Transverse colon (tissue), 4 donors: ENCODE data around the gene OVCH2. TPM values are rescaled to one million over a fixed set of nuclear protein-coding genes. Genes with fewer than 3 reads are reported as not detected.

Experiments
- DNase-seq: peaks from one replicate; pipeline ENCODE4 v3.0.0-alpha.2; 2019
- H3K27ac ChIP-seq, 4 donors: fragments of 200-600 bp; sonication (generic); 2 replicates each; pipeline ENCODE4 v1.5.1; 2016 to 2018; ENCODE audit warnings: inconsistent platforms in 4 of 4
- H3K27me3 ChIP-seq: fragments of 200-600 bp; sonication (generic); 2 replicates; pipeline ENCODE4 v1.5.1; 2017; ENCODE audit warnings: inconsistent platforms
- H3K36me3 ChIP-seq, 4 donors: fragments of 200-600 bp; sonication (generic); 2 replicates each; pipeline ENCODE4 v1.5.1; 2017 to 2019; ENCODE audit warnings: inconsistent platforms in 4 of 4
- H3K4me1 ChIP-seq, 4 donors: fragments of 200-600 bp; sonication (generic); 2 replicates each; pipeline ENCODE4 v1.5.1; 2017 to 2020; ENCODE audit warnings: inconsistent platforms in 4 of 4
- H3K4me3 ChIP-seq, 4 donors: fragments of 200-600 bp; sonication (generic); 1 replicate in 1 of 4; 2 replicates in 3 of 4; pipeline versions ENCODE4 v1.5.1 to v1.6.1; 2017 to 2019; ENCODE audit warnings: inconsistent platforms in 4 of 4
- H3K9me3 ChIP-seq, 2 donors: fragments of 200-600 bp; sonication (generic); 2 replicates each; pipeline ENCODE4 v1.5.1; 2017 to 2019; ENCODE audit warnings: inconsistent platforms in 2 of 2
- EP300 ChIP-seq: sonication (generic); formaldehyde crosslinking; IDR thresholded peaks from one replicate; pipeline ENCODE4 v1.6.1; 2017; ENCODE audit warnings: antibody characterized with exemption, low read depth
- POLR2A ChIP-seq: fragments of 450-650 bp; IDR thresholded peaks from one replicate; pipeline ENCODE4 v1.6.1; 2016; ENCODE audit warnings: antibody characterized with exemption, mild to moderate bottlenecking, moderate library complexity
- POLR2AphosphoS5 ChIP-seq, 3 donors: sonication (generic); formaldehyde crosslinking; IDR thresholded peaks; one replicate each; pipeline ENCODE4 v1.6.1; 2016; ENCODE audit warnings: antibody characterized with exemption in 3 of 3
- WGBS, 2 donors: methylation state at CpG; one replicate each; pipeline ENCODE4 v1.1.5; 2018; ENCODE audit warnings: low coverage in 1 of 2; 5-methylcytosine and 5-hydroxymethylcytosine counted together
- in situ Hi-C, 4 donors: fragments of 200-750 bp; cut with MboI; loops; one replicate each; pipeline versions ENCODE4 v1.15.0 to v1.15.1; 2017; ENCODE audit warnings: low sequenced_read_pairs in 3 of 4, low pct_ligation_motif_present in 1 of 4, low pct_unique_long_range_greater_than_20kb in 1 of 4
- intact Hi-C: fragments of 100-400 bp; cut with DNase I; formaldehyde crosslinking; loops from one replicate; pipeline ENCODE4 v1.15.1; 2023; ENCODE audit warnings: low total_unique reads
- total RNA-seq, 4 donors: library from RNA; depleted of rRNA; stranded (reverse); fragments of >200 nt; gene quantifications; one replicate each; pipeline ENCODE4 v1.1.0, GENCODE V29; 2016
- TF ChIP-seq, protein P1 (sequence below), 5 experiments: fragments of 200-600 bp in 3 of 5; fragments of 450-650 bp in 2 of 5; sonication (generic) in 3 of 5; IDR thresholded peaks; 1 replicate in 2 of 5; 2 replicates in 3 of 5; pipeline ENCODE4 v1.5.1; 2016 to 2017; ENCODE audit warnings: antibody characterized with exemption in 5 of 5, inconsistent platforms in 3 of 5, mild to moderate bottlenecking in 2 of 5, moderate library complexity in 1 of 5

OVCH2 gene
- total RNA-seq, 4 donors from 2014 or later = not detected

DNA sequence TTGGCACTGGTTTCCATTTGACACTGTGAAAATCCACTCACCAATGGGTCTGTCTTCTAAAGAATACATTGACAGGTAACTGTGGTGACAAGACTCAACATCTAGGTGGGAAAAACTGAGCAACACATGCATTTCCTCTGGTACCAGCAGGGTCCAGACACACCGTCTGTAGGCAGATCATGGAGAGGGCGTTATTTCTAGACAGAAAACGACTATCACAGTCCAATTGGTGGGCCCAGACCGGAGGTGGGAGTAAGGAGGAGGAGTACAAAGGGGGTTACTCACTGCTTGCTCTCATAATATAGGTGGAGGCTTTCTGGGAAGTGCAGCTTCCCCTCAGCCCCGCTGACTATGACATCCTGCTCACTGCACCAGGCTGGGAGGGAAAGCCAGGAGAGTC, 9.9 kb downstream of the OVCH2 start:
- Histone ChIP-seq H3K9me3 (no peaks in the 10 kb centered on the region), H3K36me3 (no peaks in the 10 kb centered on the region), H3K27me3 (peaks cover 25% of the 10 kb centered on the region), H3K4me1 (no peaks in the 10 kb centered on the region), H3K27ac (no peak overlapping the region), H3K4me3 (no peak overlapping the region)
- DNase-seq = no peak
- 77% methylated on average over 5 of the region's 5 CpGs; no CpG with 5 or more reads in 1 of the 2 donors for WGBS, 2 donors
- no peak for TF ChIP-seq POLR2AphosphoS5 (IDR thresholded peaks at IDR 0.05)
- no peak for TF ChIP-seq EP300
- in situ Hi-C loops = loop anchor here (10.0 to 25.0 kb wide), 3 partner anchors 584 to 609 kb away; partner anchors contain the start of gene RBMXL2 (in 1 of the 4)
- intact Hi-C loops = no loop called here

DNA sequence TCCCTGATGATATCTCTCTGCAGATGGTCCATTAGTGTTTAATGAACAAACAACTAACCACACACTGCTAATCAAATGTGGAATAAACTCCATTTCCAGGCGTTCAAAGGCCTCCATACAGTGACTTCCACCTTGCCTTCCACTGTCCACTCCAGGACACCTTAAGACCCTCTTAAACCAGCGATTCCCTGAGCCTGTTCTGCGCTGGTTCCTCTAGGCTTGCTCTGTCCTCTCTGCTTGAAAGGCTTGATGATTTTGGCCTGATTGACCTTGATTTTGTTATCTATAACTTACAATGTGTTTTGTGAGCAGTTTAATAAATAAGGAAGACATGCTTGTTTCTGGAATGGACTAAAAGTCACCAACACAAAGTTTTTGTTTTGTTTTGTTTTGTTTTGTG, 12.0 kb downstream of the OVCH2 start:
- in situ Hi-C loops = loop anchor here (10.0 to 25.0 kb wide), 3 partner anchors 582 to 607 kb away; partner anchors contain the start of gene RBMXL2 (in 1 of the 4)
- DNase-seq = no peak
- H3K4me3 ChIP-seq = no peak overlapping the region
- H3K4me1 ChIP-seq = no peaks in the 10 kb centered on the region
- no peak for TF ChIP-seq POLR2AphosphoS5 (IDR thresholded peaks at IDR 0.05)
- TF ChIP-seq POLR2A = no peak
- TF ChIP-seq, protein P1, sequence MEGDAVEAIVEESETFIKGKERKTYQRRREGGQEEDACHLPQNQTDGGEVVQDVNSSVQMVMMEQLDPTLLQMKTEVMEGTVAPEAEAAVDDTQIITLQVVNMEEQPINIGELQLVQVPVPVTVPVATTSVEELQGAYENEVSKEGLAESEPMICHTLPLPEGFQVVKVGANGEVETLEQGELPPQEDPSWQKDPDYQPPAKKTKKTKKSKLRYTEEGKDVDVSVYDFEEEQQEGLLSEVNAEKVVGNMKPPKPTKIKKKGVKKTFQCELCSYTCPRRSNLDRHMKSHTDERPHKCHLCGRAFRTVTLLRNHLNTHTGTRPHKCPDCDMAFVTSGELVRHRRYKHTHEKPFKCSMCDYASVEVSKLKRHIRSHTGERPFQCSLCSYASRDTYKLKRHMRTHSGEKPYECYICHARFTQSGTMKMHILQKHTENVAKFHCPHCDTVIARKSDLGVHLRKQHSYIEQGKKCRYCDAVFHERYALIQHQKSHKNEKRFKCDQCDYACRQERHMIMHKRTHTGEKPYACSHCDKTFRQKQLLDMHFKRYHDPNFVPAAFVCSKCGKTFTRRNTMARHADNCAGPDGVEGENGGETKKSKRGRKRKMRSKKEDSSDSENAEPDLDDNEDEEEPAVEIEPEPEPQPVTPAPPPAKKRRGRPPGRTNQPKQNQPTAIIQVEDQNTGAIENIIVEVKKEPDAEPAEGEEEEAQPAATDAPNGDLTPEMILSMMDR (IDR thresholded peaks at IDR 0.05) = no peak
- TF ChIP-seq EP300 = no peak
- WGBS, 2 donors = 76 to 94% methylated on average over 2 to 3 of the region's 3 CpGs
- no peak overlapping the region for H3K27ac ChIP-seq
- H3K9me3 ChIP-seq = no peaks in the 10 kb centered on the region
- intact Hi-C loops = no loop called here
- H3K27me3 ChIP-seq = peaks cover 25% of the 10 kb centered on the region
- no peaks in the 10 kb centered on the region for H3K36me3 ChIP-seq

DNA sequence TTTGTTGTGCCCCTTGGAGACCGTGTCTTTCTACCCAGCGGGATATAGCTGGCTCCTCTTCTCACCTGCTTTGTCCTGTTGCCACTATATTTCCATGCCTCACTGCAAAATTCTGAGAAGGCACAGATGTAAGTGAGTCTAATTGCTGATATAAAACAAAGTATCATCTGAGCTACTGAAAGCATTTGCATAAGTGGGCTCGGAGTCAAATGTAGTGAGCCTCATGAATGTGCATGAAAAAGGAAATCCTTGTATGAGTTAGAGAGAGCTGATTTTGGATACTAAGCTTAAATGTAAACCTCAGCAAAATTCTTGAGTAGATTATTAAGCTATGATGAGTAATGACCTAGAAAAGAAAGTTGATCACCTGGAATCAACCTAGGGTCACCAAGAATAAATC, 13.9 kb downstream of the OVCH2 start:
- Histone ChIP-seq H3K4me1 (no peaks in the 10 kb centered on the region), H3K9me3 (no peaks in the 10 kb centered on the region), H3K27ac (no peak overlapping the region), H3K36me3 (no peaks in the 10 kb centered on the region), H3K4me3 (no peak overlapping the region), H3K27me3 (peaks cover 25% of the 10 kb centered on the region)
- in situ Hi-C loops = loop anchor here (10.0 to 25.0 kb wide), 3 partner anchors 580 to 605 kb away; partner anchors contain the start of gene RBMXL2 (in 1 of the 4)
- TF ChIP-seq POLR2A = no peak
- WGBS, 2 donors = 61 to 81% methylated on average over 3 of the region's 3 CpGs
- intact Hi-C loops = no loop called here
- DNase-seq = no peak

DNA sequence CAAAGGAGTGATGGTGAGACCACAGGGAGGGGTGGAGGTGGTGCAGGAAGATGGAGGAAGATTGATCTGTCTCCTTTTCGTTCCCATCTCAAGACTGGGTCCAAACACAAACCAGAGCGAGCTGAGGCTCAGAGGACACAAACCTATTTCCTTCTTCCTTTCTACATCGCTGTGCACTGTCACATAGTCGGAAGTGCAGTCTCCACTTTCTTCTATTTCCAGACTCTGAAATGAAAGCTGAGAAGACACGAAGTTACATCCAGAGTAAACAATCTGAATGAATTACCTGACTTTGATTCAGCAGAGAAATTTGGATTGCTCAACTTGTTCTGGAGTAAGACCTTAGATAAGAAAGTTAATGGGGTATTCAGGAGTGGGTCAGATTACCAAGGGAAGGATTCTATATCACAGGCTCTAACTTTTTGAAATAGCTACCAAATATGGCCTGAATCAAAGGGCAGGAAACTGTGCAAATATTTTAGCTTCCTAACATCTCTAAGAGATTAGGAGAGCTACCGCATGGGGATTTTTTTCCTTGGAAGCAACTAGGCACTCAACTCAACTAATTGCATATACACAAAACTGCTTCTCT, 14.4 kb downstream of the OVCH2 start:
- no peaks in the 10 kb centered on the region for H3K4me1 ChIP-seq
- intact Hi-C loops (no loop called here), in situ Hi-C loops (loop anchor here (10.0 to 25.0 kb wide), 3 partner anchors 580 to 605 kb away; partner anchors contain the start of gene RBMXL2 (in 1 of the 4))
- H3K27me3 ChIP-seq = peaks cover 25% of the 10 kb centered on the region
- no peaks in the 10 kb centered on the region for H3K9me3 ChIP-seq
- no peak overlapping the region for H3K27ac ChIP-seq
- H3K36me3 ChIP-seq = no peaks in the 10 kb centered on the region
- TF ChIP-seq, protein P1 (IDR thresholded peaks at IDR 0.05) = no peak
- TF ChIP-seq POLR2AphosphoS5 (IDR thresholded peaks at IDR 0.05) = no peak
- WGBS, 2 donors = 48 to 80% methylated on average over 5 to 6 of the region's 6 CpGs
- no peak overlapping the region for H3K4me3 ChIP-seq
- no peak for DNase-seq

DNA sequence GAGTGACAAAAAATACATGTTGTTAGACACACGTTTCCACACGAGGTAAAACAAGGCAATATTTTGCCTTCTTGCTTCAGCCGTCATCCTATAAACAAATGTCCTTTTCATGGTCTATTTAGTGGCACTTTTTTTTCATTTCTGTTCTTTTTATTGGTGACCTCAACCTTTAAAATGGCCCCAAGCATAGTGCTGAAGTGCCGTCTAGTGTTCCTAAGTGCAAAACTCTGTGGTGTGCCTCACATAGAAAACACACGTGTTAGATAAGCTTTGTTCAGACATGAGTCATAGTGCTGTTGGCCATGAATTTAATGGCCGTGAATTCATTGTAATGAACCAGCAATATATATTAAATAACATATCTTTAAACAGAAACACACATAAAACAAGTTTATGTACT, 15.6 kb downstream of the OVCH2 start:
- in situ Hi-C loops (loop anchor here (10.0 to 25.0 kb wide), 3 partner anchors 578 to 603 kb away; partner anchors contain the start of gene RBMXL2 (in 1 of the 4)), intact Hi-C loops (no loop called here)
- Histone ChIP-seq H3K27ac (no peak overlapping the region), H3K4me1 (no peaks in the 10 kb centered on the region), H3K36me3 (no peaks in the 10 kb centered on the region), H3K4me3 (no peak overlapping the region), H3K27me3 (peaks cover 25% of the 10 kb centered on the region), H3K9me3 (no peaks in the 10 kb centered on the region)
- 53 to 54% methylated on average over 3 to 6 of the region's 6 CpGs for WGBS, 2 donors
- no peak for TF ChIP-seq POLR2AphosphoS5 (IDR thresholded peaks at IDR 0.05)
- TF ChIP-seq, protein P1 (IDR thresholded peaks at IDR 0.05) = no peak
- no peak for TF ChIP-seq POLR2A
- TF ChIP-seq EP300 = no peak
- no peak for DNase-seq
